ENCODE measurements around the gene CH25H. TPM values are rescaled to one million over a fixed set of nuclear protein-coding genes. Genes with fewer than 3 reads are reported as not detected.

Gene CH25H
- polyA plus RNA-seq, 3 donors: 0.09 to 1.2 TPM; not detected in 1

DNA sequence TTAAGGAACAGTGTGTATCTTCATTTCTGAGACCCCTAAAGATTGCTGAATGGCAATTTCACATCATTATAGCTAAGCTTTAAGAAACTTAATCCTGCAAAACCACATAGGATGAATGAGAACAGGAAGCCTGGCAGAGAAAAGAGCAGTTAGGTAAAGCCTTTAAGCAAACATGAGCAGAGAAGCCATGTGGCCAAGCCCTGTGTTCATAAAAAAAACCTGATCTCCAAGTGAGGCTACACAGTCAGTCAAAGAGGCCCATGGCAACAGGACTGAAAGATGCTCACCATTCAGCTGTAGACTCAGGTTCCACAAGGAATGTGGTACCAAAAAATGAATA lies 35.2 kb upstream of the CH25H start:
- Histone ChIP-seq H3K9me3 (replicated peaks in 1 of 2; ENCODE audit: control insufficient read depth in 1 of 2, insufficient read depth in 1 of 2, low read length in 2 of 2) (no peaks in the 10 kb centered on the region), H3K9ac (ENCODE audit: insufficient read depth, low read length, poor library complexity, severe bottlenecking) (no peak overlapping the region), H3K27ac (ENCODE audit: low read depth in 1 of 2, low read length in 2 of 2) (peak overlapping the region; percentile 48 to 79), H3K4me2 (replicated peaks; ENCODE audit: extremely low read depth, low read length, poor library complexity, severe bottlenecking) (peak overlapping the region; percentile 62), H4K20me1 (ENCODE audit: insufficient read depth, low read length) (no peaks in the 10 kb centered on the region), H3K4me1 (ENCODE audit: control insufficient read depth in 1 of 2, insufficient read depth in 2 of 2, low read length in 2 of 2) (peaks cover 52 to 66% of the 10 kb centered on the region in 2 donors), H3K4me3 (replicated peaks in 1 of 3; ENCODE audit: low read depth in 2 of 3, low read length in 3 of 3) (peak overlapping the region in 1 of 3 experiments; percentile 62), H3K79me2 (ENCODE audit: insufficient read depth, low read length) (peaks cover 24% of the 10 kb centered on the region), H2AFZ (ENCODE audit: insufficient read depth, low read depth, low read length, poor library complexity, severe bottlenecking) (no peak overlapping the region), H3K36me3 (replicated peaks in 1 of 2; ENCODE audit: control insufficient read depth in 1 of 2, insufficient read depth in 2 of 2, low read length in 2 of 2) (peaks cover 12 to 16% of the 10 kb centered on the region in 2 donors), H3K27me3 (ENCODE audit: control insufficient read depth in 2 of 2, insufficient read depth in 2 of 2, low read length in 2 of 2) (no peaks in the 10 kb centered on the region)
- H3K9me3 Mint-ChIP-seq: no peaks in the 10 kb centered on the region
- DNase-seq: no peak
- peak overlapping the region; percentile 85 to 94 (median 91) for H3K27ac Mint-ChIP-seq
- H3K36me3 Mint-ChIP-seq: peaks cover 29 to 42% of the 10 kb centered on the region in 2 donors
- H3K4me1 Mint-ChIP-seq: peaks cover 57% of the 10 kb centered on the region
- H3K4me3 Mint-ChIP-seq: peak overlapping the region in 1 of 2 donors; percentile 63
- TF ChIP-seq, protein P1, sequence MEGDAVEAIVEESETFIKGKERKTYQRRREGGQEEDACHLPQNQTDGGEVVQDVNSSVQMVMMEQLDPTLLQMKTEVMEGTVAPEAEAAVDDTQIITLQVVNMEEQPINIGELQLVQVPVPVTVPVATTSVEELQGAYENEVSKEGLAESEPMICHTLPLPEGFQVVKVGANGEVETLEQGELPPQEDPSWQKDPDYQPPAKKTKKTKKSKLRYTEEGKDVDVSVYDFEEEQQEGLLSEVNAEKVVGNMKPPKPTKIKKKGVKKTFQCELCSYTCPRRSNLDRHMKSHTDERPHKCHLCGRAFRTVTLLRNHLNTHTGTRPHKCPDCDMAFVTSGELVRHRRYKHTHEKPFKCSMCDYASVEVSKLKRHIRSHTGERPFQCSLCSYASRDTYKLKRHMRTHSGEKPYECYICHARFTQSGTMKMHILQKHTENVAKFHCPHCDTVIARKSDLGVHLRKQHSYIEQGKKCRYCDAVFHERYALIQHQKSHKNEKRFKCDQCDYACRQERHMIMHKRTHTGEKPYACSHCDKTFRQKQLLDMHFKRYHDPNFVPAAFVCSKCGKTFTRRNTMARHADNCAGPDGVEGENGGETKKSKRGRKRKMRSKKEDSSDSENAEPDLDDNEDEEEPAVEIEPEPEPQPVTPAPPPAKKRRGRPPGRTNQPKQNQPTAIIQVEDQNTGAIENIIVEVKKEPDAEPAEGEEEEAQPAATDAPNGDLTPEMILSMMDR (IDR thresholded peaks at IDR 0.05): no peak
- intact Hi-C loops (cut with micrococcal nuclease): no loop called here
- no peaks in the 10 kb centered on the region for H3K27me3 Mint-ChIP-seq (ENCODE audit: low read depth in 3 of 3)

DNA sequence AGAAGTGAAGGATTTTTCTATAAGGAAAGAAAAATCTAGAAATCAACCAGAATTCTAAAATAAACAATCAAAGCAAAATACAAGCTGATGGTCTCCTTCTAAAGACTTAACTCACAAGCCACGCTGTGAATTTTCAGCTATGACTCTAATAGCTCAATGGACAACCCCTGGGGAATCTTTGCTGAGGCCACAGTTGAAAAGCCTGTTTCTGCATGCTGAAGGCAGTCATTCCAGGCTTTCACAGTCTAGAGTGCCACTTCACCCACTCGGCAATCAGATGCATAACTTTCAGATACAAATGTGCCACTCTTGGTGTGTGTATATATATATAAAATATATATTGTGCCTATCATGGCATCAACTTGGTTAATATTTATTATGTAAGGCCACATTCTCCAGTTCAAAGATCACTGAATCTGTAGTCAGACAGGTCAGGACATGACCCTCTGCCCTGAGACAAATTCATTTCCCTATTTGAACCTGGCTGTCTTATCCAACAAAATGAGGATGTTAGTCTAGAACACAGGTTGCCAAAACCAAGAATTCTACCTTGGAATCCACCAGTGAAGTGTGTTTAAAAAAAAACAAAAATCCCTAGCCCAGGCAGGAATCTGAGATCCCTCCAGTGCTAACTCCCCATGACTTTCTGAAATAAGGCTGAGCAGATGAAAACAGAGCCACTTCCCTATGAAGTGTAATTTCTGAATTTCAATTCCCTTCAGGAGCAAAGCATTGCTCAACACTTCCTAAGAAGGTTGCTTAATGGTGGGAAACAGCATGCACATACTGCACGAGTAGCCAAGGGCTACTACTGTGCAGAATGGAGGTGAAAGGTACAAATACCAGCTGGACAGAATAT lies 34.6 kb upstream of the CH25H start:
- TF ChIP-seq, protein P1 (IDR thresholded peaks at IDR 0.05): no peak
- Histone ChIP-seq H3K4me2 (replicated peaks; ENCODE audit: extremely low read depth, low read length, poor library complexity, severe bottlenecking) (peak overlapping the region; percentile 62), H3K27me3 (ENCODE audit: control insufficient read depth in 2 of 2, insufficient read depth in 2 of 2, low read length in 2 of 2) (no peaks in the 10 kb centered on the region), H3K9me3 (replicated peaks in 1 of 2; ENCODE audit: control insufficient read depth in 1 of 2, insufficient read depth in 1 of 2, low read length in 2 of 2) (no peaks in the 10 kb centered on the region), H3K27ac (ENCODE audit: low read depth in 1 of 2, low read length in 2 of 2) (peak overlapping the region; percentile 48 to 79), H2AFZ (ENCODE audit: insufficient read depth, low read depth, low read length, poor library complexity, severe bottlenecking) (no peak overlapping the region), H4K20me1 (ENCODE audit: insufficient read depth, low read length) (no peaks in the 10 kb centered on the region), H3K79me2 (ENCODE audit: insufficient read depth, low read length) (peaks cover 22% of the 10 kb centered on the region), H3K9ac (ENCODE audit: insufficient read depth, low read length, poor library complexity, severe bottlenecking) (no peak overlapping the region), H3K36me3 (replicated peaks in 1 of 2; ENCODE audit: control insufficient read depth in 1 of 2, insufficient read depth in 2 of 2, low read length in 2 of 2) (peaks cover 12 to 13% of the 10 kb centered on the region in 2 donors), H3K4me1 (ENCODE audit: control insufficient read depth in 1 of 2, insufficient read depth in 2 of 2, low read length in 2 of 2) (peaks cover 52 to 66% of the 10 kb centered on the region in 2 donors), H3K4me3 (replicated peaks in 1 of 3; ENCODE audit: low read depth in 2 of 3, low read length in 3 of 3) (peak overlapping the region in 1 of 3 experiments; percentile 62)
- DNase-seq: peak in 2 of 3 donors; percentile 61 to 68
- H3K4me1 Mint-ChIP-seq: peaks cover 57% of the 10 kb centered on the region
- peak overlapping the region; percentile 85 to 94 (median 91) for H3K27ac Mint-ChIP-seq
- peaks cover 31 to 40% of the 10 kb centered on the region in 2 donors for H3K36me3 Mint-ChIP-seq
- WGBS (ENCODE audit: insufficient coverage): 50% methylated on average over 2 of the region's 3 CpGs
- peak overlapping the region in 1 of 2 donors; percentile 63 for H3K4me3 Mint-ChIP-seq
- H3K9me3 Mint-ChIP-seq: no peaks in the 10 kb centered on the region
- intact Hi-C loops (cut with micrococcal nuclease): no loop called here
- no peaks in the 10 kb centered on the region for H3K27me3 Mint-ChIP-seq (ENCODE audit: low read depth in 3 of 3)
